HG03039 (cell line): ENCODE data around the gene KDSR.
"Not testable (repeated sequence)": the region's sequence is repeated elsewhere in the genome, so short reads cannot be mapped to it uniquely, and the experiment has no call there.

Source experiments
- ATAC-seq: cut with Tn5 transposase; IDR thresholded peaks from one replicate; pipeline ENCODE4 v1.9.1; 2021; ENCODE audit warnings: mild to moderate bottlenecking, moderate library complexity; ENCODE audit not compliant: unreplicated experiment

Gene KDSR

DNA sequence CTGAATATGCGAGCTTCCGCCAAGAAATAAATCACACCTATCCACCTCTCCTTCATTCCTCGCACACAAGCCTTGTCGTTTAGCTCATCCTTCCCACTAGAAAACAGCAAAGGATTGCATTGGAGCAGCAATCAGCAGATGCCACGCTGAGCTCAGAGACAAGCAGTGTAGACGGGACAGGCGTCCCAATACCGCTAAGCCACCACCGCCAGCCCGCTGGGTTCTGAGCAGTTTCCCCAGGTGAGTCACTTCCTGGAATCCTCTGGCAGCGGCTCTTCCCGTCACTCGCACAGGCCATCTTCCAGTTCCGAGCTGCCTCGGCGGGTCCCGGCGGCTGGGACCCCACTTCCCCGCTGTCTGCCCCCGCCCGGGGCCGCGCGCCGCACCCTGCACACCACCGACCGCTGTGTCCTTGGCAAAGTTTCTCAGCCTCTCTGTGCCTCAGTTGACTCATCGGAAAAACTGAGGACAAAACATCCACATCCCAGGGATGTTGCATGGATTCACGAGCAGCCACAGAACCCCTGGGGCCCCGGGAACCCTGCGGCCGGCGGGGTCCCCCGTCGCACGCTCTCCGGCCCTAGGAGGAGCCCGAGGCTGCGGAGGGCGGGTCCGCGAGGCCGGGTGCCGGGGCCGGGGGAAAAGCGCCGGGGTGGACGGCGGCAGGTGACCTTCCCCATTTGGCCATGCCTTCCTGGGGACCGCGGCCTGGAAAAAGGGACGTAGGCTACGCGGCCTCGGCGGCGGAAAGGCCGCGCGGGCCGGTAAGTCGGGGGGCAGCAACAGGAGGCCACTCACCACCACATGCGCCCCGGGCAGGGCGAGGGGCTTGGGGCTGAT lies 573 bp downstream of the KDSR start:
- peak; percentile 29 for ATAC-seq

DNA sequence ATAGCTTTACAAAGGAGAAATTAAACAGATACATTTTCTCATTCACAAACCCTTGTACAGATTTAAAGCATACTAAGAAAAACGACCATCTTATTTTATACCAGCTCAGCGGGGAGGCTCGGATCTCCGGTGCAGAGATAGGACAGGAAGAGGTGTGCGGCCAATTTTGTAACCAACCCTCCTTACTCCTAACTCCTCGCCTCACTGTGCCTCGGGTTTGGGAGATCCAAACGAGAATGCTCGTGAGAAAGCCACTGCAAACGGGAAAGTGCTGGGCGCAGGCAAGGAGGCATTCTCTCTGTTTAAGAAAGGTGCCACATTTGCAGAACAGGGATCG lies 1.2 kb downstream of the KDSR start:
- ATAC-seq: no peak

DNA sequence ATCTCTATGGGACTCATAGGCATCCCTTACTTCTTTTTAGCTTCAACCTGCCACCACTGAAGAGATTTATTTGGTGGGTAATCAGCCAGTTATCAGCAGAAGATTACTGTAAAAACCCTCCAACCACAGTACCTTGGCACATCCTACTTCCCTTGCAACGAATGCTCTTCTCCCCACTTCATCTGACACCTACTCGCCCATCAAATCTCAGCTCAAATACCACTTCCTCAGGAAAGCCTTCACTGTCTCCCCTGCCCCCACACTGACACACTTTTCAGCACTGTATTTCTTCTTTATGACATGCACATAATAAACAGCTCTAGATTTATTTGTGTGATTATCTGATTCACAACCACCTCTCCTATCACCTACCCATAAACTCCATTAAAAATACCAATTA lies 3.1 kb downstream of the KDSR start:
- ATAC-seq: no peak

DNA sequence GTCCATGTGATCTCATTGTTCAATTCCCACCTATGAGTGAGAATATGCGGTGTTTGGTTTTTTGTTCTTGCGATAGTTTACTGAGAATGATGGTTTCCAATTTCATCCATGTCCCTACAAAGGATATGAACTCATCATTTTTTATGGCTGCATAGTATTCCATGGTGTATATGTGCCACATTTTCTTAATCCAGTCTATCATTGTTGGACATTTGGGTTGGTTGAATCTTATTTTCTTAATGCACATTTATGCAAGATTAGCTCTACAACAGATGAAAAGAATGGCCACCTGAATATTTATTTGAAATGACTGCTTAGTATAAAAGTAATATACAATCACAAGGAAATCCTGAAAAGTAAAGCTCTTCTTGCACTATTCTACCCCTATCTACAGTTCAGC lies 3.6 kb downstream of the KDSR start:
- not testable (repeated sequence) for ATAC-seq

DNA sequence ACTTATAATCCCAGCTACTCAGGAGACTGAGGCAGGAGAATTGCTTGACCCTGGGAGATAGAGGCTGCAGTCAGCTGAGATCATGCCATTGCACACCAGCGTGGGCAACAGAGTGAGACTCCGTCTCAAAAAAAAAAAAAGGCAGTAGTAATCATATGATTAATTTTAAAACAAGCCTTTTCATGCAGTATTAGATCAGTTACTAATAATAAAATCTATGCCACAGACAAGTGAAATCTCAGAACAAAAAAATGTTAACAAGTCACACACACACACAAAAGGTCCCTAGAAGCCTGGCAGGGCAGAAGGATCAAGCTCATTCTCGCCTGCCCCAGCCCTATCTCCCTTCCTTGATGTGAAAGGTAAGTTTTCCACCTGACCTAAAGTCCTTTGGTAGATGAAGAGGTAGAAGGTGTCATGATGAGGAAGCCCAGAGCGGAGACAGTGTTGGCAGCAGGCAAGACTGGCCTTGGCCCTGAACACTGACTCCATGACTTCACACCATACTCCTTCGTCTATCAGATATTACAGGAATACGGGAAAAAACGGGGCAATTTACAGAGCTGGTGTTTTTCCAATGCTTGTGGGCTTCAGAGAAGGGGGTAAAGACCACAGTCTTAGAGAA lies 10.6 kb downstream of the KDSR start:
- ATAC-seq: no peak

DNA sequence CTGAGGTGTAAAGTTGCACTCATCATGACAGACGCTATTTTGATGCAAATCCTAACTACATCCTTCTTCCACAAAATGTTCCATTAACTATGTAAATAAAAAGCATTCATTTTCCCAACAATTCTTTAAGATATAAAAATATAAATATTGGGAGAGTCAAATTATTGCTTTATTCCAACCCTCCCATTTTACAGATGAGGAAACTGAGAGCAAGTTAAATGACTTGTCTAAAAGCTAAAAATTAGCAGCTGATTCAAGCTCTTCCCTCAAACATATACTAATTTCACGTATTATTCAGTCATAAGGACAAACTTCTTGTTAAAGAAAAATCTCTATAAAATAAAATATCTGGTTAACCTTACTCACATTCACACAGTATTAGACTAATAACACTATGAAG lies 16.8 kb downstream of the KDSR start:
- no peak for ATAC-seq

DNA sequence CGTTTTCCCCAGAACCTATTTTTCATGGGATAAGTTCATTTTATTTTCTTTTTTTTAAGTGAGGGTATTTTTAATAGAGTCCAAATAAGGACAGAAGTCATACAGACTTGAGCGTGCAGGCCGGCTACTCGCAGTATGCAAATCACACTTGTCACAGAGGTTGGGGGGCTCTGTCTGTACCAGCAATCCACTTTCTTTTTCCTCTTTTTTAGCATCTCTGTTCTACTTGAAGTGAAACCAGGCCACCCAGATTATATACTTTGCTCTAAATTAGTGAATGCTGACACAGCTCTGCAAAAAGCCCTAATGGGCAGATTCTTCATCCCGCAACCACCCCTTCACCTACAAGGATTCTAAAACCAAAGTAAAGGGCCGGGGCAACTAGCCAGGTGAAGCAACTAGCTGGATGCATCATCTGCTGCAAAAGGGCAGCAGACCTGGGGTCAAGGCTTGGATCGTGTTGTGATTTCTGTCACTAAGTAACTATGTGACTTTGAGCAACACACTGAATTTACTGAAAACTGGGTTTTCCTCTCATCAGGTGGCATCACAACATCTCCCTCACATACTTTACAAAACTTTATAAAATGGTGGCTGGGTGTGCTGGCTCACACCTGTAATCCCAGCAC lies 18.4 kb downstream of the KDSR start:
- no peak for ATAC-seq

DNA sequence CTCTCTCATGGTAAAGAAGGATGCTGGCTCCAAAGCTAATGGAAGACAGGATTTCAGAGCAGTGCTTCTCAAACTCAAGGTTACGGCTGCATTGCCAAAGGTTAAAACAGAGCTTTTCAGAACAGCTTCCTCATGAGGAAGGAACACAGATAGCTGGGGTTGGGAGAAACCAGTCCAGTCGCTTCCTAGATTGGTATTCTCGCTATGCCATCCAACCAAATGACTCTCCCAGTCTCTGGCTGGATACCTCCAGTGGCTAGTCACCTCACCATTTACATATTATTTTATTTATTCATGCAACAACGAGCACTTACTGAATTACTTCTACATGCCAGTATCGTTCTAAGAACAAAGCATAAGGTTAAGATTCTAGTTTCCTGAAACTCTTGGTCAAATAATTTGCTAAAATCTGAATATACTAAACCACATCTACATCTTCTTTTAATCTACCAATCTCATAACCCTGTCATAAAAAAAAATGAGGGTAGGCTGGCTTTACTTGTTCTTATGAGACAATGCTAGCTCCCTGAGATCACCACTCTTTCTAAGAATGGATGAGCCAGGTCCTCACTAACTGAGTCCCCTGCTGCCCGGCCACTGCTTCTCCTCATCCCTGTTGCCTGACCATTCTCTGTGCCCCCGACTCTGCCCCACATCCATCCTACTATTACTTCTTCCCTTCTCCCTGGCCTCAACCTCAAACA lies 20.4 kb downstream of the KDSR start:
- ATAC-seq: no peak

DNA sequence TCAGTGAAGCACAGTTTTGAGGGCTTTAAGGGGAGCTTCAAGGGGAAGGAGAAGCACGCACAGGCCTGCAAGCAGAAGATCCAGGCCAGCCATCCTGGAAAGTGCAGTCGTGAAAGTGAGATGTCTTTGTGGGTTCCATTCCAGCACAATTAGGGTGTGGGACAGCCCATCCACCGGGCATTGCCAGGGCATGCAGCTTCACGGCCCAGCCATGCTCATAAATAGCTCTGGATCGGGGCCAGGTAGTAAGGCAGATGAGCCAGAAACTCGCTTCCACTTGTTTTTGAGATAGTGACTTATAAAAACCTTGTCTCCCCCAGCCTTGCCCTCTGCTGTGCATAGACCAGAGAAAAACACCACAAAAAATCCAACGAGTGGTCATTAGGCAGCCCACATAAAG lies 21.0 kb downstream of the KDSR start:
- ATAC-seq: no peak

DNA sequence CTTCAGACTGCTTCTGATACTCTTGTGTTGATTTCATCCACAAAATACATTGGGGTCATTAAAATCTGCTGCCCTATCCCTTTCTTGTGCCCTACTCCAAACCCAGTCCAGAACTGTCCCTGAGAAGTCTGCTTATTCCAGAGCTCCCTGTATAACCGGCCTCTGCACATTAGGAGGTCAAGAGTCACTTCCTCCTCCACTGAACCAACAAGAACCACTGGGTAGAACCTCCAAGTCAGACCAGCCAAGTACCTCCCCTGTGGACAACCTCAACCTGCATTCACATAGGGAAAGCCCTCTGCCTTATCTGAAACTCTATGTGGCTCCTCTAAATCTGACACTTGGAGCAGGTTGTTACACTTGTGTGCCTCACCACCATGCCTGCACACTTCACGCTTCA lies 22.1 kb downstream of the KDSR start:
- ATAC-seq: no peak

DNA sequence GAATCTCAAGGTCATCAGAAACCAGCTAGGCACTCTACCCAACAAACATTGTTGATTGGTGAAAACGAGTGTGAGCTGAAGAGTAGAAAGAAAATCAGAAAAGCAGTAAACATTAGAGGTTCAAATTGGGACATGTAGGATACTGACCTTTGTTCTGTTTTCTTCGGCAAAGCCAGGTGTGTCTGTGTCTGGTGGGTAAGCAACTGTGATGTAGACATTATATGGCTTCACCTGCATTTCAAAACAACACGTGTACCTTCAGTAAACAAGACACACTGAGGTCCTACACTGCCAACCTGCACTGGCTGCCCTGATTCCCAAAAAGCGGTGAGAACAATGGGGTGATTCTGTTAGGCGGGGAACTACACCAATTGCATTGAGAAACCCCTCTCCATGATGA lies 22.7 kb downstream of the KDSR start:
- no peak for ATAC-seq

DNA sequence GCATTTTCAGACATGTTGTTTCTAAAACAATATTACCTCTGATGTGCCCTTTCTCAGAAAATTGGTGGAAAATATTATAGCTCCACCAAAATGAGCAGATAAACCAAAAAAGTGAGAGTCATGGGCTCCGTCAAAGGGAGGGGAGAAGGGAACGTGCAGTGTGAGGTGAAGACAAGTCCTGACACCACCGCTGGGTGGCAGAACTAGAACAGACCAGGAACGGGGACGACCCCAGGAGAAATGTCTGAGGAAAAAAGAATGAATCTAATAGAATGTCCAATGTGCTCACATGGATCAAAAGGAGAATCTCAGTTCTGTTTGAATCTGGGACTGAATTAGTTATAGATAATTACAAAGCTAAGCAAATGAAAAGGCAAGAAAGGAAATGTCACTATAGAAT lies 24.8 kb downstream of the KDSR start:
- no peak for ATAC-seq

DNA sequence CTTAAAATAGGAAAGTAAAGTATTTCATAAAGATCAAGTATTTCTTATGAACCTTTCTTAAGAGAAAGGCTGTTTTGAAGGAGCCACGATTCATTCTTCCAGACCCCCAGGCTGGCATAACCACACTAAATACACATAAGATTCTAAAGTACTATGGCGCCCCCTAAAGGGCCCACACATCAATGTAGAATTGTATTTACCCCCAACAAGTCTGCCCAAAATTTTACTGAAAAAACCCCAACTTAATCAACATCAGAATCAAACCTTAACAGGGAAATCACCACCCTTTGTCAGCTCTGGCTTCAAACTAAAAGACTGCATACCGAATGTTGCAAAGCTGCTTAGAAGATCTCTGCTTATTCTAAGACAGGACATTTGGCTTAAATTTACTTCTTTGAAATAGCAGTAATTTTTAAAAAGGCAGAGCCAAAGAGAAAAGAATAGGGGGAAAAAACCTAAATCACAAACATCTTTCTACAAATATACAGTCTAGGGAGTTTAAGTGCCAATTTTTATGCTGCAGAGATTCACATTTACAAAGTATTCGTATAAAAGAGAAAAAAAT lies 27.0 kb downstream of the KDSR start:
- ATAC-seq: no peak

DNA sequence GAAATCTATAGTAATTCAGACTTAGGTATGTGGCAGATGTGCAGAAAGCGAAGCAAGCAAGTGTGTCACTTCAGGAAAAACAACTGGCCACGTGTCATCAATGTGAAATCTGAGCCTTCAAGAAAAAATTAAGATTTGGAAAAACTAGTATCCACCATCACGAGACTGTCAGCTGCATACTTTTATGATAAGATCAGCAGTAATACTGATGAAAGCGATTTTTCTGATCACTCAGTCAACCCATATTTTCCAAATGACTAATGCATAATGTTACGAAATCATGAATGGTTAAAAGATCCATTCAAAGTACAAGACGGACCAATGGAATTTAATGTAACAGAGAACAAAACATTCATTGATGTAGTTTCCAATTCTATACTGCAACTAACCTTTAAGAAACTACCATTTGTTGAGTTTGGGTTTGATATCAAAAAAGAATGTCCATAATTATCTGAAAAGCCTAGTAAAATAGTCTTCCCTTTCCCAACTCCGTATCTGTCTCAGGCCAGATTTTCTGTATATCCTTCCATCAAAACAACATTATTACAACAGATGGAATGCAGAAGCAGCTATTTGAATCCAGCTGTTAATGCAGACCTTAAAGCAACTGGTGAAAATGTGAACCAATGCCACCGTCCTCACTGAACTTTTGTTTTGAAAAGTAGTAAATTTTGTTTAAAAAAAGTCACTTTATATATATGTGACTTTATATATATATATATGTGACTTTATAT lies 30.5 kb downstream of the KDSR start:
- ATAC-seq: no peak

DNA sequence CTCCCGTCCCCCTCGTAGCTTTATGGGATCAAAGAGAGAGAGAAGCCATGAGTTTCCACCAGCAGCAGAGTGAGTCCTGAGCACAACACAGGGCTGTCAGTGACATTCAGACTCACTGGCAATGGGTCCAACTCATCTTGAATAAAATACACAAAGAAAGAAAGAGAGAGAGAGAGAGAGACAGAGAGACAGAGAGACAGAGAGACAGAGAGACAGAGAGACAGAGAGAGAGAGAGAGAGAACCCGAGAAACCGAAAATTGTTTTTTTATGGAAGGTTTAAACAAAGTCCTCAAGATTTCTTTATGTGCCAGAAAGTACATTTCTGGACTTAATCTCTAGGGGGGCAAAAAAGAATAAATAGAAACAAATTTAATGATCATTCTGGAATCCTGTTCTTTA lies 35.9 kb downstream of the KDSR start:
- no peak for ATAC-seq

DNA sequence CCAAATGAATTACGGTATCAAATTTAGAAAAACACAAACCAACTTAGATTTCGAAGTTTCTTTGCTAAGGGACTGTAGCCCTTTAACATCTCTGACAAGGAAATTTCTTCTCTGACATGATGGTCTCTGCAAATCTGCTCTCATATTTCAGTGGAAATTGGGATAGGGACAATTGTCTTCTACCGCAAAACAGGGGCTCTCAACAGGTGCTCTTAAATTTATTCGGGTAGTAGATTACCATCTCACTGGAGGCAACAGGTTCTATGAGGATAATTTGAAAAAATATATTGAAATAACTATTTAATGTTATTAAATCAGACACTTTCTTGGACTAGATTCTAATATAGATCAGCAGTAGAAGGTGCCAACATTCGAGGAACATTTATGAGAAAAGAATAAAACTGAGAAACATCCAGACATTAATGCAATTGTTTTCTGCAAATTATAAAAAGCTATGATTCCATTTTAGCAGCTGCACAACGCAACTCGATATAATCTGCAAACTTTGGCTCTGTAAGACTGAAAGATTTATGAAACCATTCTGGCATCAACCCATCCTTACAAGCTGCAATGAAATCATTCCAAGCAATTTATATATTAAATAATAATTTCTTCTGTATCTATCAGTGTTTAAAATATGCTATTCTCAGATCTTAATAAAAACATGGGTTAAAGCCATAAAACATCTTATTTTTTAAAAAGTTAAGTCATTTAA lies 37.4 kb downstream of the KDSR start:
- no peak for ATAC-seq

DNA sequence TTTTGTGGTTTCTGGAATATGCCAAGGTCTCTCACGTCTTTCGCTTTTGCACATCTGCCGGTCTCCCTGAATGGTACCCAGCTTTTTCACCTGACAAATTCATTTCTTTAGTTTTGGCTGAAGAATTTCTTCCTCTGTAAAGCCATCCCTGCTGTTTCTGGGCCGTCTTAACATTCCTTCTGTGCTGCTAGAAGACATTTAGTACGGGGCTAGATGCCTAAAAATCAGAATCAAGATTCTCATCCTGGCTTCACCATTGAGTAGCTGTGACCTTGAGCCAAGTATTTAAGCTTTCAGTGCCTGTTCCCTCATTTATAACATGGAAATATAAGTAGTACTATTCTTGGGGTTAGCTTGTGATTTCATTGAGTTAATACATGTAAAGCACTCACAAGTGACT lies 41.0 kb downstream of the KDSR start:
- ATAC-seq: no peak

DNA sequence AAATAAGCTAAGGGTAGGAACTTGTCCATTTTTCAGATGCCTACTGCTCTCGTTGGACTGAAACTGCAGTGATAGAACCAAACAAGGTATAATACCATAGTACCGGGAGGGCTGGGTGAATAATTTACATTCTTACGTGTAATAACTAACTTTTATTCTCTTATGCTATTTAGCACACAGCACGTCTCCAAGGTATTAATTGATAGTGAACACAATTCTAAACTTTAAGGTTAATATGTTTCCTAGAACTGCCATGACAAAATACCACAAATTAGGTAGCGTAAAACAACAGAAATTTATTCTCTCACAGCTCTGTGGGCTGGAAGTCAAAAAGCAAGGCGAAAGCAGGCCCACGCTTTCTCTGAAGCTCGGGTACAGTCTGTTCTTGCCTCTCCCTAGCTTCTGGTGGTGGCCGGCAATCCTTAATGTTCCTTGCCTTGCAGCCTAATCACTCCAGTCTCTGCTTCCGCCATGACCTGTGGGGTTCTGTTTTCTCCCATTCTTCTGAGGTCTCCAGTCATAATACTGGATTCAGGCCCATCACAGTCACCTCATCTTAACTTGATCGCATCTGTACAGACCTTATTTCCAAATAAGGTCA lies 41.8 kb downstream of the KDSR start:
- no peak for ATAC-seq

DNA sequence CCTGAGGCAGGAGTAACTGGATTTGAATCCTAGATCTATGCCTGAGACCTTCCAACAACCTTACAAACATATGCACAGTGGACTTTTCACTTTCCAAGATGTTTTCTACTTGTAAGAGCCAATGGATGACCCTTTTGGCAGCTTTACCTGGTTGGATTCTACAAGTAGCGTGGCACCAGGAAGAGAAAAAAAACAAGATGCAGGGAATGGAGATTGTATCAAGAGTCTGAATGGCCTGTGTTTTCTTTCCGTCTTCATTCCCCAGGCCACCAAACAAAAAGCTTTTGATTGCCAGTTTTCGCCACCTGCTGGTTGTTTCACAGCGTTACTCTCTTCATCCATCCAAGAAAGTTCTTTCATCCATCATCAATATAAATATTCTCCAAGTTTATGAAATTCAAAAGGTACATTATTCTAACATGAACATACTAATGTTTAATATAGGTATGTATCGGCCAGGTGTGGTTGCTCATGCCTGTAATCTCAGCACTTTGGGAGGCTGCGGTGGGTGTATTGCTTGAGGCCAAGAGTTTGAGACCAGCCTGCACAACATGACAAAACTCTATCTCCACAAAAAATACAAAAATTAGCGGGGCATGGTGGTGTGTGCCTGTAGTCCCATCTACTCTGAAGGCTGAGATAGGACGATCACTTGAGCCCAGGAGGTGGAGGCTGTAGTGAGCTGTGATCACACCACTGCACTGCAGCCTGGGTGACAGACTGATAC lies 43.9 kb downstream of the KDSR start:
- no peak for ATAC-seq
